Retinal pigment epithelial cell (primary cell): Measurements from ENCODE around the gene KRTAP12-3.
"Not testable (repeated sequence)": the region's sequence is repeated elsewhere in the genome, so short reads cannot be mapped to it uniquely, and the experiment has no call there.

Experiments
- DNase-seq: peaks from one replicate; pipeline ENCODE4 v3.0.0-alpha.2; 2010; ENCODE audit warnings: low read depth
- H3K4me3 ChIP-seq: 2 replicates; pipeline ENCODE4 v1.5.1; 2011; ENCODE audit warnings: mild to moderate bottlenecking, low read length, control low read depth, moderate library complexity
- TF ChIP-seq, protein P1 (sequence below): conservative IDR thresholded peaks from 2 replicates; pipeline ENCODE4 v1.5.1; 2011; ENCODE audit warnings: low read depth, low read length, control low read depth, inconsistent platforms

KRTAP12-3 gene

DNA sequence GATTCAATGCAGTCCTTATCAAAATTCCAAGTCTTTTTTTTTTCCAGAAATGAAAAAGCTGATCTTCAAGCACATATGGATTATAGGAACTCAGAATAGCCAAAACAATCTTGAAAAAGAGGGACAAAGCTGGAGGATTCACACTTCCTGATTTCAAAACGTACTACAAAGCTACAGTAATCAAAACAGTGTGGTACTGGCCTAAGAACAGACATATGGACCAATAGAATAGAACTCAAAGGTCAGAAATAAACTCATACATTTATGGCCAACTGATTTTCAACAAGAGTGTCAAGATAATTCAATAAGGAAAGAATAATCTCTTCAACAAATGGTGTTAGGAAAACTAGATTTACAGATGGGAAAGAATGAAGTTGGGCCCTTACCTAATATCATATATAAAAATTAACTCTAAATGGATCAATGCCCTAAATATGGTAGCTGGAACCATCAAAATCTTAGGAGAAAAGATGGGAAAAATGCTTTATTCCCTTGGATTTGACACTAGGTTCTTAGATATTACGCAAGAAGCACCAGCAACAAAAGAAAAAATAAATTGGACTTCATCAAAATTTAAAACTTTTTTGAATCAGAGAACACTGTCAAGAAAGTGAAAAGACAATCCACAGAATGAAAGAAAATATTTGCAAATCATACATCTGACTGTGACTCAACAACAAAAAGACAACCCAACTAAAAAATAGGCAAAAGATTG lies 35.2 kb downstream of the KRTAP12-3 start:
- DNase-seq, result no peak
- TF ChIP-seq, protein P1, sequence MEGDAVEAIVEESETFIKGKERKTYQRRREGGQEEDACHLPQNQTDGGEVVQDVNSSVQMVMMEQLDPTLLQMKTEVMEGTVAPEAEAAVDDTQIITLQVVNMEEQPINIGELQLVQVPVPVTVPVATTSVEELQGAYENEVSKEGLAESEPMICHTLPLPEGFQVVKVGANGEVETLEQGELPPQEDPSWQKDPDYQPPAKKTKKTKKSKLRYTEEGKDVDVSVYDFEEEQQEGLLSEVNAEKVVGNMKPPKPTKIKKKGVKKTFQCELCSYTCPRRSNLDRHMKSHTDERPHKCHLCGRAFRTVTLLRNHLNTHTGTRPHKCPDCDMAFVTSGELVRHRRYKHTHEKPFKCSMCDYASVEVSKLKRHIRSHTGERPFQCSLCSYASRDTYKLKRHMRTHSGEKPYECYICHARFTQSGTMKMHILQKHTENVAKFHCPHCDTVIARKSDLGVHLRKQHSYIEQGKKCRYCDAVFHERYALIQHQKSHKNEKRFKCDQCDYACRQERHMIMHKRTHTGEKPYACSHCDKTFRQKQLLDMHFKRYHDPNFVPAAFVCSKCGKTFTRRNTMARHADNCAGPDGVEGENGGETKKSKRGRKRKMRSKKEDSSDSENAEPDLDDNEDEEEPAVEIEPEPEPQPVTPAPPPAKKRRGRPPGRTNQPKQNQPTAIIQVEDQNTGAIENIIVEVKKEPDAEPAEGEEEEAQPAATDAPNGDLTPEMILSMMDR, result no peak
- H3K4me3 ChIP-seq, result no peak overlapping the region

DNA sequence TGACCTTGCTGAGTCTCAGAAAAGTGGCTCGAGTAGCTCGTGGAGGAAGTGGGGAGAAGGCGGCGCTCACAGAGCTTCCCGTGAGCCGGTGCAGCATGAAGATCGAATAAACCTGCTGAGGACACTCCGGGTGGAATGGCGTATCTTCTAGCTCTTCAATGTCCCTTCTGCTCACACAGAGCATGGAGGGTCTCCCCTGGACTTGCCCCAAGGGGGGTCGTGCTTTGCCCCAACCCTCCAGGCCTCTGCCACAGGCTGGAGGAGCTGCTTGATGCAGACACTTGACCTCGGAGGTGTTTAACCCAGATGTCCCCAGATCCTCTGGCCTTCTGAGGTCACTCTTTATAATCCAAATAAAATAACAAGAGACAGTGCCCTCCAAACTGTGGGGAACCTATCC lies 37.0 kb downstream of the KRTAP12-3 start:
- no peak overlapping the region for H3K4me3 ChIP-seq
- no peak for DNase-seq
- TF ChIP-seq, protein P1, result no peak

DNA sequence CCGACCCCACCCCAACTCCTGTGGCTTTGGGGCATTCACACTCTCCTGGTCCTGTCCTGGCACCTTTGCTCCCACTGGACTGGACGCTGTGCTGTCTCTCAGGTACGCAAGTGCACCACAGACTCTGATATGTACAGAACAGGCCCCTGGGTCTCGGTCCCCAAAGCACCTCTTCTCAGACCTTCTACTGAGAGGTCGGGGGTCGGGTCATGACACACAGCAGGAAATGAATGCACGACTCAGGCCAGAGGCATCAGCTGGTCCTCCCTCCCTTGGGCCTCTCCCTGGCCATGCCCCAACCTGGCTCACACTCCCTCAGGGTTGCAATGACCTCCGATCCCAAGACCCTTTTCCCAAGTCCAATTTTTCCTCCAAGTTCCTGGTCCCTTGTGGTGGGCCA lies 37.5 kb downstream of the KRTAP12-3 start:
- TF ChIP-seq, protein P1, result no peak
- no peak for DNase-seq
- no peak overlapping the region for H3K4me3 ChIP-seq

DNA sequence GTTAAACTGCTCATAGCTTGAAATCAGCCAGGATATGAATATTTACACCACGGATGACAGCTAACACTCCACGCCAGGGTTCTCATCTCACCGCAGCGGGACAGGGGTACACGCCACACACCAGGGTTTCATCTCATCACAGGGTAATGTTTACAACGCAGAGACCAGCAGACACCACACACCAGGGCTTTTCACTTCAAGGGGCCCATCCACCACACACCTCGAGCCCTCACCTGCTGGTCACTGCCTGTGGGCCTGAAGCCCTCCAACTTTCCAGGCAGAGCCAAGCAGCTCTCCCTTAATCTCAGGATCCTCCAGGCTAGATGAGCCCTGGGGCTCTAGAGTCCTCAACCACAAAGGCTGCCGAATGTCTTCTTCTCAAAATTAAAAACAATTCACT lies 37.9 kb downstream of the KRTAP12-3 start:
- DNase-seq, result no peak
- TF ChIP-seq, protein P1, result no peak

DNA sequence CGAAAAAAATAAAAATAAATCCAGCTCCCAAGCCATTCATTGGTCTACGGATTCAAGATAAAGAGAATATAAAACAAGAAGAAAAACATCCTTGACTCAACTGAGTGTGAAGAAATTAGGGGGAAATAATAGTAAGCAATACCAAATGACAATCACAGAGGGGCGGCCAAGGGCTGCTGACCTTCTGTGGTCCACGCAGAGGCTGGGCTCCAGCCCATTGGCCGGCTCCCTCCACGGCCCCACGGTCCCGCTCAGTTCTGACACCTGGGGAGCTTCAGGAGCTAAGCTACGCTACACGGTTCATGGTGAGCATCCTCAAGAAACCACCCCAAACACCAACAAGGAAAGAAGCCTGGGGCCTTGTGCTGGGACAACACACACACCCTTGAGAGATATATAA lies 38.8 kb downstream of the KRTAP12-3 start:
- DNase-seq, result no peak
- TF ChIP-seq, protein P1, result no peak
- no peak overlapping the region for H3K4me3 ChIP-seq

More for the DNA sequence above, 37.9 kb downstream of the KRTAP12-3 start:
- no peak overlapping the region for H3K4me3 ChIP-seq

DNA sequence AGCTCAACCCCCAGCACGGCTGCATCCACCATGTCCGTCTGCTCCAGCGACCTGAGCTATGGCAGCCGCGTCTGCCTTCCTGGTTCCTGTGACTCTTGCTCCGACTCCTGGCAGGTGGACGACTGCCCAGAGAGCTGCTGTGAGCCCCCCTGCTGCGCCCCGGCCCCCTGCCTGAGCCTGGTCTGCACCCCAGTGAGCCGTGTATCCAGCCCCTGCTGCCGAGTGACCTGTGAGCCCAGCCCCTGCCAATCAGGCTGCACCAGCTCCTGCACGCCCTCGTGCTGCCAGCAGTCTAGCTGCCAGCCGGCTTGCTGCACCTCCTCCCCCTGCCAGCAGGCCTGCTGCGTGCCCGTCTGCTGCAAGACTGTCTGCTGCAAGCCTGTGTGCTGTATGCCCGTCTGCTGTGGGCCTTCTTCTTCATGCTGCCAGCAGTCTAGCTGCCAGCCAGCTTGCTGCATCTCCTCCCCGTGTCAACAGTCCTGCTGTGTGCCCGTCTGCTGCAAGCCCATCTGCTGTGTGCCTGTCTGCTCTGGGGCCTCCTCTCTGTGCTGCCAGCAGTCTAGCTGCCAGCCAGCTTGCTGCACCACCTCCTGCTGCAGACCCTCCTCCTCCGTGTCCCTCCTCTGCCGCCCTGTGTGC lies 39.6 kb downstream of the KRTAP12-3 start, which contains the start of gene KRTAP10-12:
Gene KRTAP10-12, plus strand, starts transcription at position 1 of the 639 bp plus-strand sequence. Its CDS starts 30 bp downstream, at position 31.
- DNase-seq, H3K4me3 ChIP-seq: not testable (repeated sequence)

DNA sequence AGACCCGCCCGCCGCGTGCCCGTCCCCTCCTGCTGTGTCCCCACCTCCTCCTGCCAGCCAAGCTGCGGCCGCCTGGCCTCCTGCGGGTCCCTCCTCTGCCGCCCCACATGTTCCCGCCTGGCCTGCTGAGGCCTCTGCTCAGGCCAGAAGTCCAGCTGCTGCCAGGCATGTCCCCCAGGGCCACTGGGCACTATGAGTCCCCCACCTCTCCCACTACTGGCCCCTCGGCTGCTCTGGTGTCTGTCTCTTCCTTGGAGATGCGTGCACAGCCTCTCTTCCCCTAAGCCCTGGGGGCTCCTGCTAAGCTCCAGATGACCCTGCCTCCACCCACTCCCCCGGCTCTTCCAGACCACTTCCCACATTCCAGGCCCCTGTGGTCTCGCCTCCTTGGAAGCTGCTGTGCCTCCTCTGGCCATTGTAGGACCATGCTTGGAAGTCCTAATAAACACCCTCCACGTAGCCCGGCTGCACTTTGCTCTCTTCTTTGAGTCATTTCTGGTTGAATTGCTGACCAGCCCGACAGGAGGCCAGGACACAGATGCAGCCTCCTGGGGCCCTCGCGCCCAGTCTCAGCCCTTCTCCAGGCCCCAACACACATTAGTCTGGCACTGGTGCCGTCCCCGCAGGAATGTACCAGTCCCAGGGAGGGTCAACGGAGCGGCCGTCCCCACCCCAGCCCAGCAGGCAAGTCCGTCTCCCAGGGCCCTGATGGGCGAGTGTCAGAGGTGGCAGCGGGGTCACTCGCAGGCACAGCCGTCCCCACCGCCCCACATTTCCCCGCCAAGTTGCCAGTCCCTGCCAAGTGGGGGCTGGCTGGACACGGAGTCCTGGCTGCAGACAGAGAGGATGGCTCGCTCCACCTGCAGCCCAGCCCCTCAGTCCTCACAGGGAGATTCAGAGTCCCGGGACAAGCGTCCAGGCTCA lies 40.3 kb downstream of the KRTAP12-3 start:
- no peak overlapping the region for H3K4me3 ChIP-seq
- TF ChIP-seq, protein P1, result no peak
- no peak for DNase-seq
